Measurements from ENCODE around the gene ADCY2. TPM values are rescaled to one million over a fixed set of nuclear protein-coding genes. Genes with fewer than 3 reads are reported as not detected.

The ADCY2 gene
- total RNA-seq, 4 donors from 2014 or later, result 0.19 to 2.7 (median 0.59) TPM; not detected in 1

- no peak for DNase-seq
- WGBS, 2 donors, result 74 to 79% methylated on average over 2 of the region's 2 CpGs
- Histone ChIP-seq H3K9me3 (no peaks in the 10 kb centered on the region), H3K4me3 (no peak overlapping the region), H3K27ac (no peak overlapping the region), H3K36me3 (no peaks in the 10 kb centered on the region), H3K4me1 (no peaks in the 10 kb centered on the region), H3K27me3 (no peaks in the 10 kb centered on the region)
- intact Hi-C loops (cut with DNase I), result no loop called here
- no peak for TF ChIP-seq POLR2A (IDR thresholded peaks at IDR 0.05)
- TF ChIP-seq CTCF (IDR thresholded peaks at IDR 0.05), result no peak
Measured at GRCh38 chr5:7664208-7664607, 268.3 kb downstream of the ADCY2 start.

- TF ChIP-seq POLR2A (IDR thresholded peaks at IDR 0.05), result no peak
- no peak for TF ChIP-seq CTCF (IDR thresholded peaks at IDR 0.05)
- Histone ChIP-seq H3K4me3 (no peak overlapping the region), H3K27me3 (no peaks in the 10 kb centered on the region), H3K36me3 (no peaks in the 10 kb centered on the region), H3K4me1 (no peaks in the 10 kb centered on the region), H3K27ac (no peak overlapping the region), H3K9me3 (no peaks in the 10 kb centered on the region)
- WGBS, 2 donors, result 71% methylated on average over 5 of the region's 5 CpGs
- intact Hi-C loops (cut with DNase I), result no loop called here
- no peak for DNase-seq
Measured at GRCh38 chr5:7667216-7667767, 271.4 kb downstream of the ADCY2 start.

GRCh38 chr5:7668161-7668560, 272.2 kb downstream of the ADCY2 start:
- TF ChIP-seq CTCF (IDR thresholded peaks at IDR 0.05), result no peak
- TF ChIP-seq POLR2A (IDR thresholded peaks at IDR 0.05), result no peak
- 88 to 100% methylated on average over 1 of the region's 1 CpG for whole genome bisulfite sequencing, 2 donors

GRCh38 chr5:7668627-7669026, 272.7 kb downstream of the ADCY2 start:
- Histone ChIP-seq H3K9me3 (no peaks in the 10 kb centered on the region), H3K27me3 (no peaks in the 10 kb centered on the region), H3K4me3 (no peak overlapping the region), H3K27ac (no peak overlapping the region), H3K36me3 (no peaks in the 10 kb centered on the region), H3K4me1 (no peaks in the 10 kb centered on the region)
- TF ChIP-seq POLR2A (IDR thresholded peaks at IDR 0.05), result no peak
- no peak for TF ChIP-seq CTCF (IDR thresholded peaks at IDR 0.05)
- intact Hi-C loops (cut with DNase I), result no loop called here
- DNase-seq, result no peak

More at GRCh38 chr5:7668161-7668560, 272.2 kb downstream of the ADCY2 start:
- no peak for DNase-seq
- H3K9me3 ChIP-seq, result no peaks in the 10 kb centered on the region
- no peaks in the 10 kb centered on the region for H3K36me3 ChIP-seq
- intact Hi-C loops (cut with DNase I), result no loop called here
- H3K4me1 ChIP-seq, result no peaks in the 10 kb centered on the region
- no peak overlapping the region for H3K27ac ChIP-seq
- no peaks in the 10 kb centered on the region for H3K27me3 ChIP-seq
- H3K4me3 ChIP-seq, result no peak overlapping the region

- 67% methylated on average over 7 of the region's 7 CpGs for WGBS, 2 donors
Measured at GRCh38 chr5:7671381-7671993, 275.5 kb downstream of the ADCY2 start.

More at GRCh38 chr5:7671381-7671993, 275.5 kb downstream of the ADCY2 start:
- Histone ChIP-seq H3K27ac (no peak overlapping the region), H3K36me3 (no peaks in the 10 kb centered on the region), H3K4me3 (no peak overlapping the region), H3K4me1 (no peaks in the 10 kb centered on the region), H3K27me3 (no peaks in the 10 kb centered on the region), H3K9me3 (no peaks in the 10 kb centered on the region)
- TF ChIP-seq CTCF (IDR thresholded peaks at IDR 0.05) (no peak), POLR2A (IDR thresholded peaks at IDR 0.05) (no peak)
- no peak for DNase-seq
- intact Hi-C loops (cut with DNase I), result no loop called here

All from esophagus squamous epithelium (tissue), 5 donors.